Fibroblast of upper back skin (primary cell): ENCODE data around the gene ZFYVE28.

Experiments
- DNase-seq: peaks from one replicate; pipeline ENCODE4 v3.0.0-alpha.2; 2013

ZFYVE28 gene

DNA sequence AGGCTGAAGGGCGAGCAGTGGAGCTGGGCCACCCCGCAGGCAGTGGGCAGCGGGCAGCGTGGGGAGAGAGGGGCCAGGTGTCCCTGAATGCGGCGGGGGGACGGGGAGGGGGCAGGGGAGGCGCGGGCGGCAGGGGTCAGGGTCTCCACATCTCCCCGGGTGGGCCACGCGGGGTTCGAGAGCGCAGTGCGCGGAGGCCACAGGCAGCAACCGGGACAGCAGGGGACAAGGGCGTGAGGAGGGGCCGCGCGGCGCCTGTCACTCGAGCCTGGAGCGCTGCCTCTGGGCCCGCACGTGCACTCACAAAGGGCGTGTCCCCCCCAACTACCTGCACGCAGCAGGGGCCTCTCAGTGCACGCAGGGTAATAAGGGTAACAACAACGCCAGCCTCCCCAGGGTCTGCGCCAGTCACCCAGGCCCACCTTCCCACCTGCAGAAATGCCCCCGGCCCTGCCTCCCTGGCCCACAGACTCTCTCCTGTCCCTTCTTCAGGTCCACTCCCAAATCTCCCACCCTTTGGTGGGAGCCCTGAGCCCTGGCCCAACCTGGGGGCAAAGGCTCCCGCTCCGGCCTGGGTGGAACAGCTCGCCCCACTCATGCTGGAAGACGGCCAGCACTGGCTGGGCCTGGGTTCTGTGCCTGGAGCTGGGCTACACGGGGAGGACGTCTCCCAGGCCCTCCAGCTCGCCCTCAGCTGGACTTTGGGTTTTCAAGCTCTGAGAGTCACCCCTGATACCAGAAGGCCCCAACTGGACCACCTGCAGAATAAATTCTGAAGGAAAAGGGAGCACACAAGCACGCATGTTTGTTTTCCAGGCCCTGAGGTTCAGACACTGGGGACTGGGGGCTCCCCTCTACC, 53.2 kb downstream of the ZFYVE28 start:
- DNase-seq: no peak

DNA sequence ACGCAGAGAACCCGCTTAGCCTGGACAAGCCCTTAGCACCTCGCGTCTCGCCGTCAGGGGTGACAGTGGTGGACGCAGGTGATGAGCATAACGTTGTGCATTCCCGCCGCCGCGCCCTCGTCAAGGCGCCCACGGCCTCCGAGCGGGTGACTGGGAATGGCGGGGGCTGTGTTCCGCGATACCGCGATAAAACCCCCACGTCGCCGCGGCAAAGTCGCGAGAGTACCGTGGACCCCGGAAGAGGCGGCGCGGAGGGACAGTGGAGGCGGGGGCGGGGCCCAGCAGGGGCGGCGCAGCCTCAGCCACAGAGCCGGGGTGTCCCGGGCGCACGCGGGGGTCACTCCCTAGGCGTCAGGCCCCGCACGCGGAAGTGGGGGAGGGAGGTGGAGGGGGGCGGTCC, 53.8 kb downstream of the ZFYVE28 start:
- peak; percentile 36 for DNase-seq

DNA sequence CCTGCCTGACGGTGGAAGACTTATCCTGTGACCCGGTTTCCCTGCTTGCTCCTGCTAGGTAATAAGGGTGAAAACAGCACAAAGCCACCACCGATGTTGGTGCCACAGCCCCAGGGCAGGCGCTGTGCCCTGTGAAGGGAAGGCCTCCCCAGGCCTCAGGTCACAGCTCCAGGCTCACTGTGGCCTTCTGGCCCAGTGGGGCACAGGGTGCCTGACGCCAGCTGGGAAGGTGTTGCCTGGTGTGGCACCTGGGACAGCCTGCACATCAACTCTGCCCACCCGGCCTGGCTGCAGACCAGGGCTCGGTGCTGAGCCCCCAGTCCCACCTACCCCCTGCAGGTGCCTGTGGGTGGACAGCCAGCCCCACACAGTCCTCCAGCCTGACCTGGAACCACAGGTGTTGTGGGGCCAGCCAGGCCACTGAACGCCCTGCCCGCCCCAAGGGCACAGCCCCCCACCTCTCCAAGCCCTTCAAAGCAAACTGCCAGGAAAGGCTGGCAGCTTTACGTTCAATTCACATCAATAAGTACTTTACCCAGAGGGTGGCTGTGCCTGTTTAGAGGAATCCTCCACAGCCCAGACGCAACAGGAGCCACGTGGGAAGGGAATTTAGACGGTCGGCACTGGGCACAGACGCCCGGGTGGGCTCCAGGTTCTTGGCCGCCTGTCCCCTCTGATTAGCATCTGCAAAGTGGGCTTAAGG, 54.3 kb downstream of the ZFYVE28 start:
- DNase-seq: no peak

DNA sequence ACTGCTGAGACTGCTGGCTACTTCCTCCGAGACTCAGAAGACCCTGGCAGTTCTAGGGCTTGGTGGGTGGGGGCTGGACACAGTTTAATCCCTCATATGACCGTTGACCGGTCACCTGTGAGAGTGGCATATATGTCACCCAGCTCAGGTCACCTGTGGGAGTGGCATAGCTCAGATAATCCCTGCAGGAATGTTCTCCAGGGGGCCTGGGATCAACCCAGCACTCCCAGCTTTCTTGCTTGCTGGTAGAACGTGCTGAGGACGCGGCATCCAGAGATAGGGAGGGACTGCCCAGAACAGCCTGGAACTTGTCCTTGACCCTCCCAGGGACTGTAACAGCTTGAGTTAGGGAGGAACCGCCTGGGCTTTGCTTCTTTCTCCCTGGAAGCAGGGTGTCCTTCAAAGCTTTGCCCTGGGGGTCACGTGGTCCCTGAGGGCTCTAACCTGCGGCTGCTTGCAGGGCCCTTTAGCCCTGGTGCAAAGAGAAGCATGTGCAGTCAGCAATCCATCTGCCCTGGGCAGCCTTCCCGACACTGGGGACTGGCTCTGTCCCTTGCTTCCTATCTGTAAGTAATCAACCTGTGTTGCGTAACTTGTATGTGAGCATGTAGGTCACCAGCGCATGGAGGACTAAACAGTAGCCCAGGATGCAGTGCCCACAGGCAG, 55.3 kb downstream of the ZFYVE28 start:
- DNase-seq: no peak

DNA sequence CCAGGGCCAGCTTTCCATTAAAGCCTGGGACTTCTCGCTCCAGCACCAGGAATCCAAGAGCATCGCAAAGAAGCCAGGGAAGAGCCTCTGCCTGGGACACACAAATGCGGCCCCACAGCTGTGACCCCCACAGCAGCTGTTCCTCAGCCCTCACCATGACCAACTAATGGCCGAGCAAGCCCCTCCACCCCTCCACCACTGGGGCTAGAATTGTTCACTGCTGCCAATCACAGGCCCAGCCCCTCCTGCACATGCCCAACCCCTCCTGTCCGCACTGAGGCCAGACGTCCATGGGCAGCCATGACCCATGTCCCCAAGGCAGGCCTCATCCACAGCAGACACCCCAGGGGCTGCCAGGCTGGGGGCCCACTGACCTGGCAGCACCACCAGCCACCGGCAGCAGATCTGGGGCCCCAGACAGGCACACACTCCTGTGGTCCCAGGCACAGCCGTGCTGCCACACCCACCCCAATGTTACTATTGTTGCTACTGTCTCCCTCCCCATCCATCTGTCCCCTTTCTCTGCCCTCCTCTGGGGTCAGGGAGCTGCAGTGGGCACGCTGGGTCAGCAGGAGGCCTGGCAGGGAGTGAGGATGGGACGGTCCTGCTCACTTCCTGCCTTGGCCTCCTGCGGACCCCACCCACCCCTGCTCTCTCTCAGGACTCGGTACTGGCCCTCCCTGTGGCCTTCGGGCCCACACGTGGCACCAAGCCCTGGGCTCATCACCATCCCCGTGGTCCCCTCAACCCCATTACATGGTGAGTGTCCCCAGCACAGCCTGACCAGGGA, 56.0 kb downstream of the ZFYVE28 start:
- no peak for DNase-seq

DNA sequence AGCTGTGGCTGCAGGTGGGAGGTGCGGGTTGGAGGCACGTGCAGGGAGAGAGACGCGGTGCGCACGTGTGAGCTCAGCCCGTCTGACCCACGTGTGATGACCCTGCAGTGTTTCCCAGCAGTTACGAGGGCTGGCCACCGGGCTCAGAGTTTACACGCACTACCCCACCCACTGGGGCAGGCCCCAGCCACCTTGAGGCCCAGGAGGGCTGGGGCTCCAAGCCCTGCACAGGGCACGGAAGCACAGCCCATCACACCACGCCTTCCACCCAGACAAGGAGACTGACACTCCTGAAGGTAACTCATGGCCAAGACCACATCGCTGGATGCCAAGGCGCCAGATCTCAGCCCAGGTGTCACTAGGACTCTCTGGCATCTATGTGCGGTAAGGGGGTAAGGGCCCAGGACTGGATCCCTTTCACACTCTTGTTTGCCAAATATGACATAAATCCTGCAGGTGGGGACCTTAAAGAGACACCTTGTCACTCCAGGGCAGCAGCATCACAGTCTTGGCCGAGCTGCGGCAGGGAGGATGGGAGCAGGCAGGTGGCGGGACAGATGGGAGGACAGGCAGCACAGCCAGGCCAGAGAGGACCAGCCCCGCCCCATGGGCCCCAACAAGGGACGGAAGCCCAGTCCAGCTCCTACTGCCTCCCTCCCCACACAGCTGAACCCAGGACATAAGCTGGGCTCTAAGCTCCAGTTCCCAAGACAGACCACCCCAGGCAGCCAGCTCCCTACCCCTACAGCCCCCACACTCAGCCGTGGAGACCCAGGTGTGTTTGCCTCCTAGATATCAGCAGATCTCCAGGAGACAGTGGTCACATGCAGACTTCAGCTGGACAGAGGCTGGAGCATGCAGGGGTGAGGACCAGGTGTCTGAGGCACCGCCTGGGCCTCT, 56.8 kb downstream of the ZFYVE28 start:
- DNase-seq: no peak

DNA sequence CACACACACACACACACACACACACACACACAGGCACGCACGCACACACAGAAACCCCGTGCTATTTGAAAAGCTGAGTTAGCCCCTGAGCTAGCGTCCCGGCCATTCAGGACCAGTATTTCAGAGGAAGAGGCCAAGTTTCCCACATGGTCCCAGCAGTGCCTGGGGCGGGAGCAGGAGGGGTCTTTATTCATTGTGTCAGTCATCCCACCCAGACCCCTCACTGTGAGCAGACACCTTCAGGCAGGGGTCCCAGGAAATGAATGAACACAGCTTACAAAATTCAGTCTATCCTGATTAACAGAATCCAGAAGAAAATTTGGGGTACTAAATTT, 58.1 kb downstream of the ZFYVE28 start:
- DNase-seq: no peak

DNA sequence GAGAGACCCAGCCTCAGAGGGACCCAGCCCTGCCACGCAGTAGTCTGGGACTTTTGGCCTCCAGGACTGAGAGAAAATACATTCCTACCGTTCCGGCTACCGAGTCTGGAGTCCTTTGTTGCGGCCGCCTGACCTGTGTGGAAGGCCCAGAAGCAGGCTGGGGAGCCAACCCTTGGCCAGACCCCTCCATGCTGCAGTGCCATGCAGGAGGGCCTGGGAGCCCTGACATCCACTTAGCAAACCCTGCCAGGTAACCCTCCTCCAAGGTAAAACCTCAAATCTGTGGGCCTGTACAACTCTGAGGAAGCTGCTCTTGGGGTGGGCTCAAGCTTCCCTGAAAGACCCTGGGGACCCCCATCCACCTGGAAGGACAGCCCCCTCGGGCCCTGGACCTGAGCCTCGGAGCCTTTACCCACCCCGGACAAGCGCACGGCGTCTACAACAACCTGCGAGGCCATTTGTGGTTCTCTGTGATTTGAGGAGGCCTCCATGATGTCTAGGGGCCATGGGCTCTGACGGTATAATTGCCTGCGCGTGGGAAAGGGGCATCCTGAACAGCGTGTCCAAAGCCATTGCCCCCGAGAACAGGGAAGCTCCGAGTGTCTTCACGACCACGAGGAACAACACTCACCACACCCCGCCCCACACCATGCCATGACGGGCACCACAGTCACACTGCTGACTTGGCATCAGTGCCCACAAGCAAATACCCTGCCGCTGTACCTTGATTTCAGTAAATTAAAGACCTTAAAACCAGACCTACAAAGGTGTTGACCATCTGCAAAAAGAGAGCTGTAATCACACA, 58.7 kb downstream of the ZFYVE28 start:
- no peak for DNase-seq

DNA sequence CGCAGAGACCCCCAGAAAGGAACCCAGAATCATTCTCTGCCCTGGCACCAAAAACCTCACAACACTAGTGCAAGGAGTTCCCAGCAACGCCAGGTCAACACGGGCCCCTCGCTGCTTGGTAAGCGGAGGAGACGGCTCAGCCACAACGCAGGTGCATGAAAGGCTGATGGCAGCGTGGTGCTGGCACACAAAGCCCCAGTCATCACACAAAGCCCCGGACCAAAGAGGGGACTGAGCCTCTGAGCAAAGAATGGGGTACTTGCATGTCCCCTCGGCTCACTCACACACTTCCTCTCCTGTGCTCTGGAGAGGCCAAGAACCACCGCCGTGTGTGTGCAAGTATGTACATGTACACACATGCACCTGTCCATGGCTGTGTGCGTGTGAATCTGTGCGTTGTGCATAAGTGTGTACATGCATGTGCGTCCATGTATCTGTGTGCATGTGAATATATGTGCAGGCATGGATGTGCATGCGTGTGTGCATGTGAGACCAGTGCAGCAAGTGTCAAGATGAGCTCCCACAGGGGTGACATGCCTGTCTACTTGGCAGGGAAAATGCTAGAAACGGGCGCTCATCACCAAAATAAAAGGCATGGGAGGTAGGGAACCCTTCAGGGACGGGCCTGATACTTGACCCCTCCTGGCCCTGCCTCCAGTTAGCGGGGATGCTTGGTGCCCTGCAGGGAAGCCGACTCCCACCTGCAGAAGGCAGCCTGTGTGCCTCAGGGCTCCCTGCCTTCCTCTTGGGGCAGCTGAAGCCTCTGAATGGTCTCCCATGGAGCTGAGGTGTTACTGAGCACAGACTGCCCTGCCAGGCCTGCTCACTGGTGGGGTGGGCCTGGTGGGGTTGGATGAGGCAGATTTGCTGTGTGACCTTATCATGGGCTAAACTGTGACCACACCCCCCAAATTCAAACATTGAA, 60.4 kb downstream of the ZFYVE28 start:
- no peak for DNase-seq

DNA sequence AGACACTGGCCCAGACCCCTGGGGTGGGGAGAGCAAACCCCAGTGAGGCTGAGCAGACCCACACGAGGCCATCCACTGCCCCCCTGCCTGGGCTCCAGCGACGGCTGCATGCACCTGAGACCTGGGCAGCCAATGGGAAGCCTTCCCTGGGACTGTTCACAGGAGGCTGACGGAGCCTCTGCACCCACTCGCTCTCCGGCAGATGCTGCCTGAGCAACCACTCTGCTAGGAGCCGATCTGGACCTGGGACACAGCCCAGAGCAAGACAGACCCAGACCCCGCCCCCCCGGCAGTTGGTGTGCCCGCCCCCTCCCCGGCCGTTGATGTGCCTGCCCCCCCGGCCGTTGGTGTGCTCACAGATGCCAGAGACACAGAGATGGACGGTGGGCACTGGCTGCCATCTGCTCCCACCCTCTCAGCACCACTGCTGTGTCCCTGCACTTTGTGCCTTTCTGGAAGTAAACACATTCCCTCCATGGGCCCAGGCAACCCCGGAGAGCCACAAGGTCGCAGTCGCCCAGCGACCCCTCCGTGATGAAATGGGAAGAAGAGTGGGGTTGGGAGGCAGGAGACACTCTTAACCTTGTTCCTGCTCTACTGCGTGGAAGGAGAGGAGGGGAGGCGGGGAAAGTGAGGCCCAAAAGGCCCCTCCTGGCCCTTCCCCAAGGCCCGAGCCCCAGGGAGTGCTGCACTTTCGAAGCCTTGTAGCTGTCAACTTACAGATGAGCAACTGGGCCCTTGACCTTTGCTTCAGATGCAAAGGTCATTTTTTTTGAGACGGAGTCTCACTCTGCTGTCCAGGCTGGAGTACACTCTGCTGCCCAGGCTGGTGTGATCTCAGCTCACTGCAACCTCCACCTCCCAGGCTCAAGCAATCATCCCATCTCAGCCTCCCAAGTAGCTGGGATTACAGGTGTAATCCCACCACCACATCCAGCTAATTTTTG, 62.0 kb downstream of the ZFYVE28 start:
- no peak for DNase-seq

DNA sequence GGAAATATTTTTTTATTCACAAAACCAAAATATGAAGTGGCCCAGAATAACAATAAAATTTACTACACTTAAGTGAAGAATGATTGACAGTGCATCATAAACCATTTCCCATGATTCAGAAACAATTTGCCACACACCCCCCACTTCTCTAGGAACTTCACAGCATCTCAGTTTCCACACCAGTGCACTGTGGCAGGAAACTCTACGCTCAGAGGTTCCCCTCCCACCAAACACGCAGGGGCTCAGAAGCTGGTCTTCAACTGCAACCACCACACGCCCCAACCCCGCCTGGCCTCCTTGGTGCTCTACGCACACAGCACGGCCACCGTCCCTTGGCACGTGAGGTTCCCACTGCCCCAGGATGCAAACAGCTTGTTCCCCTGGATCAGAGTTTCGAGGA, 63.7 kb downstream of the ZFYVE28 start:
- DNase-seq: no peak

DNA sequence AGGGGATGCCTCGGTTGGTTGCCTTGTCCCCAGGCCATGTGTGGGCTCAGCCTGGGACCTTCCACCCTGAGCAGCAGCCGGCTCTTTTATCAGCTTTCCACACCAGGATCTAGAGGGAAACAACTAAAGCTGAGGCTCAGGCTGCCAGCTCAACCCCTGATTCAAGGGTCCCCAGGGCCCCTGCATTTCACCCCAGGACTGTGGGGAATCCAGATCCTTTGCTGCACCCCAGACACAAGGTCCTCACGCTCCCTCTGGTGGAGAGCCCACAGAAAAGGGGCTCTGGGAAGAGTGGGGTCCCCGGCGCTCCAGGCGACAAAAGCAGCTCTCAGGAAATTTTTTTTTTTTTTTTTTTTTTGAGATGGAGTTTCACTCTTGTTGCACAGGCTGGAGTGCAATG, 64.3 kb downstream of the ZFYVE28 start:
- peak; percentile 25 for DNase-seq

DNA sequence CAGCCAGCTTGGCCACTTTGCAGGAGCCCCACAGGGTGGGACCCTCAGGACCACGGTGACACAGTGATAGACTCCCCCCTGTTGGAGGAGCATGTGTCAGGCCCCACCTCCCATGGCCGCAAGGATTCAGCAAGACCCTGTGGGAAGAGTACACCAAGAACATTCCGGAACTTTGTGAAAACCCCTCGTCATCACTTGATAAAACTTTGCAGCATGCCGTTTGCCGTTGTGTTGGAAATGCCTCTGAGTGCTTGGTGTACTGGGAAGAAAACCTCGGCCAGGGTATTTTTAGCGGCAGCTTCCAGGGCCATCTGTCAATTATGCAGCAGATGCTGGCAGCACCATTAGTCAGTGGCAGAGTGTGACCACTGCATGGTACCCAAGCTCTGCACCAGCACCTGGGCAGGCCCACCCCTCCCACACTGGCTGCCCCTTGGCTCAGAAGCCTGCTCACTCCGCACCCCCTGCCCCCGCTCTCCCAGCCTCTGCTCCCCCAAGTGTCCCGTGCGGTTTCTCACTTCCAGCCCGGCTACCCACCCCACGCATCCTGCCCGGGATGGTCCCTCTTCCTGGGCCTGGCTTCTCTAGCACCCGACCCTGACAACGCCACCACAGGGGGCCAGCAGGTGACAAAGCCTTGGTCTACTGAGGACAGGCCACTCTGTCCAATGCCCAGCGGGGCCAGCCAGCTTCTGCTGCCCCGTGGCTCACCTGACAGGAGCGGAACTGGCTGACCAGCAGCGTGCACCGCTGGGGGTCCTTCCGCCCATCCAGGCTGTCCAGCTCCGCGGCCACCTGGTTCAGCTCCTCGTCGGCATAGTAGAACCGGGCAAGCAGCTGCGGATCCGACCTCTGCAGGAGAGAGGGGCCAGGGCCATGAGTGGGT, 65.0 kb downstream of the ZFYVE28 start:
- DNase-seq: no peak

DNA sequence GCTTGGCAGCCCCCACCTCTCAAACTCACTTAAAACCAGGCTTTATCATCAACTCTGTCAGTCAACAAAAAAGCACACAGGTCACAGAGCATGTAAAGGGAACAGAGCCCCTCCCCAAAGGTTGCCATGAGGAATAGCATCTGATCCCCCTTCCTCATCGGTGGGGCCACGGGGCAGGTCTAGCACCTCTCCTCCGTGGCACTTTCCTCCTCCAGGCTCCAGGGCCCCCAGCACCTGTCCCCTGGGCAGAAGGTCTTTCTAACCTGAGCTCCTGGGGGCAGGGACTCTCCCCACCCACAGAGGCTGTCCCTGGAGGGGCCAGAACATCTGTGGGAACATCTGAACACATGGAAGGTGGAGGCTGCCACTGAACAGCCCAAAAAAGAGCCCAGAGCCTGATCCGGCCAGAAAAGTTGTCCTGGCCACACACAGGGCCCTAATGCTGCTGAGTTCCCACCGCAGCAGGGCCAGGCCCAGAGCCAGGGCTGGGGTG, 65.7 kb downstream of the ZFYVE28 start:
- DNase-seq: no peak

DNA sequence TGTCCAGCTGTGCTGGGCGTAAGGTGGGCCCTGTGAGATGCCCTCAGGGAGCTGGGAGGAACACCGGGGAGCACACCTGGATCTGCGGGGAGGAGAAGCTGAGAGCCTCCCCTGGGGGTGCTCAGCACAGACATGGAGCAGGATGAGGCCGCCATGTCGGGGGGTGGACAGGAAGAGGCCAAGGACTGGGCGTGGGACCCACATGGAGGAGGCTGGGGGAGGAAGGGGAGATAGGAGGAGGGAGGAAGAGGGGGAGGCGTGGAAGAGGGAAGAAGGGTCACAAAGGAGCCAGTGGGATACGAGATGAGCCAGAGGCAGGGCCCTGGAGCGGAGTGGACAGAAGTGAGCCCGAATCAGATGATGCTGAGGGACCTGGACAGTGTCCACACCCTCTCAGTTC, 66.3 kb downstream of the ZFYVE28 start:
- no peak for DNase-seq

DNA sequence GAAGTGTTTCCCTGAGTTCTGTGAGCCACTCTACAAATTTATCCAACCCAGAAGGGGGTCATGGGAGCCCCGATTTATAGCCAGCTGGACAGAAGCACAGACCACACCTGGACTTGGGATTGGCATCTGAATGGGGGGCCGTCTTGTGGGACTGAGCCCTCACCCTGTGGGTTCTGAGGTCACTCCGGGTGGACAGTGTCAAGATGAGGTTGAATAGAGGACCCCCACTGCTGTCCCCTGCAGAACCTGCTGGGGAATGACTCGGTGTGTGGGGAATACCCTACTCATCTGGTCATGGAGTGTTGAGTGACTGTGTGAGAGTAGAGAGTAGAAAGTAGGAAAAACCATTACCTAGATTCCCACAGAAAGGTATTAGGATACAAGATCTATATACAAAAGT, 67.5 kb downstream of the ZFYVE28 start:
- no peak for DNase-seq

DNA sequence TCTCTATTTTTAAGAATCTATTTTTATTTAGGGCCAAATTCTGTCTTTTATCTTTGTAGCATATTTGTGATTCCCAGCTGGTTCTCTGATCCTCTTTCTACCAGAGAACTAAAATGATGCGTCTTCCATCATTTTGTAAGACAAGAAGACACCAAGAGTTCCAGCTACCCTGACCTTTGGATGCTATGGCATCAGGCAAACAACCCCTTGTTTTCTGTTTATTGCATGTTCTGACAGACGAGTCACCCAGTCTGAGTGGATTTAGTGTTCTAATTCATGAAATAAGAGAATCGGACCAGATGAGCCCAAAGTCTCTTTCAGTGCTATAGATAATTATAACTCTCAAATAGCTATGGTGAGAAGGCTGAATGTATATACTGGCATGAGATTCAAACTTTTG, 69.7 kb downstream of the ZFYVE28 start:
- no peak for DNase-seq

DNA sequence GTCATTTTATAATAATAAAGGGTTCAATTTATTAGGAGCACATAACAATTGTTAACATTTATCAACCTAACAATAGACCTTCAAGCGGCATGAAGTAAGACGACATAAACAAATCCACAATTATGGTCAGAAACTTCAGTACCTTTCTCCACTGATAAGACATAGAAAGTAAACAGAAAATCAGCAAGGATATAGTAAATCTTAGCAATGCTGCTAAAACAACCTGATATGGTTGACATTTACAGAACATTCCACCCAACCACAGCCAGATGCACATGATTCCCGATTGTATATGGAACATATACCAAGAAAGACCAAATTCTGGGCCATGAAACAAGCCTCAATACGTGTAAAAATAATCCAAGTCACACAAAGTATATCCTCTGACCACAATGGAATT, 71.3 kb downstream of the ZFYVE28 start:
- DNase-seq: no peak
